Measurements from ENCODE around the gene CYYR1.

The CYYR1 gene

GRCh38 chr21:26546446-26547097, 26.5 kb downstream of the CYYR1 start:
- TF ChIP-seq CTCF (conservative IDR thresholded peaks at IDR 0.05; ENCODE audit: control insufficient read depth, insufficient read depth, low read depth, low read length): no peak
- H3K4me3 ChIP-seq (ENCODE audit: control insufficient read depth, low read depth, low read length): no peak overlapping the region
- no peak for DNase-seq (ENCODE audit: low read depth)

- DNase-seq (ENCODE audit: low read depth): no peak
- no peak for TF ChIP-seq CTCF (conservative IDR thresholded peaks at IDR 0.05; ENCODE audit: control insufficient read depth, insufficient read depth, low read depth, low read length)
Observed at GRCh38 chr21:26544201-26544775, 28.8 kb downstream of the CYYR1 start.

GRCh38 chr21:26540651-26541050, 32.4 kb downstream of the CYYR1 start:
- H3K4me3 ChIP-seq (ENCODE audit: control insufficient read depth, low read depth, low read length): no peak overlapping the region
- no peak for TF ChIP-seq CTCF (conservative IDR thresholded peaks at IDR 0.05; ENCODE audit: control insufficient read depth, insufficient read depth, low read depth, low read length)
- no peak for DNase-seq (ENCODE audit: low read depth)

More at GRCh38 chr21:26544201-26544775, 28.8 kb downstream of the CYYR1 start:
- no peak overlapping the region for H3K4me3 ChIP-seq (ENCODE audit: control insufficient read depth, low read depth, low read length)

GRCh38 chr21:26539566-26539965, 33.5 kb downstream of the CYYR1 start:
- DNase-seq (ENCODE audit: low read depth): no peak
- H3K4me3 ChIP-seq (ENCODE audit: control insufficient read depth, low read depth, low read length): no peak overlapping the region
- no peak for TF ChIP-seq CTCF (conservative IDR thresholded peaks at IDR 0.05; ENCODE audit: control insufficient read depth, insufficient read depth, low read depth, low read length)

GRCh38 chr21:26534517-26534916, 38.6 kb downstream of the CYYR1 start:
- TF ChIP-seq CTCF (conservative IDR thresholded peaks at IDR 0.05; ENCODE audit: control insufficient read depth, insufficient read depth, low read depth, low read length): no peak
- DNase-seq (ENCODE audit: low read depth): no peak

GRCh38 chr21:26532208-26532607, 40.9 kb downstream of the CYYR1 start:
- H3K4me3 ChIP-seq (ENCODE audit: control insufficient read depth, low read depth, low read length): no peak overlapping the region
- DNase-seq (ENCODE audit: low read depth): no peak
- TF ChIP-seq CTCF (conservative IDR thresholded peaks at IDR 0.05; ENCODE audit: control insufficient read depth, insufficient read depth, low read depth, low read length): no peak

More at GRCh38 chr21:26534517-26534916, 38.6 kb downstream of the CYYR1 start:
- H3K4me3 ChIP-seq (ENCODE audit: control insufficient read depth, low read depth, low read length): no peak overlapping the region
